ENCODE results near the gene CEP57L1. TPM values are rescaled to one million over a fixed set of nuclear protein-coding genes. Genes with fewer than 3 reads are reported as not detected.
"Not testable (repeated sequence)": the region's sequence is repeated elsewhere in the genome, so short reads cannot be mapped to it uniquely, and the experiment has no call there.

Gene CEP57L1
- total RNA-seq, 4 donors from 2014 or later, result 8.6 to 25.6 (median 23.5) TPM

DNA sequence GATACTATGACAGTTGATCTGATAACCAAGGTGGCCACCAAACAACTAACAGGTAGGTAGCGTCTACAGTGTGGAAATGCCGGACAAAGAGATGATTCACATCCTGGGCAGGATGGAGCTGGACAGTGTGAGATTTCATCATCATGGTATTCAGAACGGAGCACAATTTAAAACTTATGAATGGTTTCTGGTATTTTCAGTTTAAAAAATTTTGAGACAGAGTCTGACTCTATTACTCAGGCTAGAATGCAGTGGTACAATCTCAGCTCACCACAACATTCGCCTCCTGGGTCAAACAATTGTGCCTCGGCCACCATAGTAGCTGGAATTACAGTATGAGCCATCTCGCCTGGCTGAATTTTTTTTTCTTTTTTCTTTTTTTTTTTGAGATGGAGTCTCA lies 43.8 kb downstream of the CEP57L1 start:
- Histone ChIP-seq H3K27ac (no peak overlapping the region), H3K9me3 (no peaks in the 10 kb centered on the region), H3K4me1 (no peaks in the 10 kb centered on the region), H3K36me3 (no peaks in the 10 kb centered on the region), H3K27me3 (no peaks in the 10 kb centered on the region), H3K4me3 (no peak overlapping the region)
- DNase-seq, result no peak
- no peak for TF ChIP-seq POLR2A (IDR thresholded peaks at IDR 0.05)
- TF ChIP-seq CTCF (IDR thresholded peaks at IDR 0.05), result no peak

DNA sequence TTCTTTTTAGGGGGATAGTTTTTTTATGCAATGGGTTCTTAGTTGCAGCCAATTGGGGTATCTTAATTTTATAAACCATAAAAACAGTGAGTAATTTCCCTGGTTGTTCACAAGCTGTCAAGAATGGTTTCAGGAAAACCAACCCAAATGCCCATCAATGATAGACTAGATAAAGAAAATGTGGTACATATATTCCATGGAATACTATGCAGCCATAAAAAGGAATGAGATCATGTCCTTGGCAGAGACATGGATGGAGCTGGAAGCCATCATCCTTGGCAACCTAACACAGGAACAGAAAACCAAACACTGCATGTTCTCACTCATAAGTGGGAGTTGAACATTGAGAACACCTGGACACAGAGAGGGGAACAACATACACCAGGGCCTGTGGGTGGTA lies 46.8 kb downstream of the CEP57L1 start:
- not testable (repeated sequence) for H3K27ac ChIP-seq, H3K4me3 ChIP-seq, DNase-seq, H3K9me3 ChIP-seq, H3K4me1 ChIP-seq, H3K27me3 ChIP-seq, H3K36me3 ChIP-seq

DNA sequence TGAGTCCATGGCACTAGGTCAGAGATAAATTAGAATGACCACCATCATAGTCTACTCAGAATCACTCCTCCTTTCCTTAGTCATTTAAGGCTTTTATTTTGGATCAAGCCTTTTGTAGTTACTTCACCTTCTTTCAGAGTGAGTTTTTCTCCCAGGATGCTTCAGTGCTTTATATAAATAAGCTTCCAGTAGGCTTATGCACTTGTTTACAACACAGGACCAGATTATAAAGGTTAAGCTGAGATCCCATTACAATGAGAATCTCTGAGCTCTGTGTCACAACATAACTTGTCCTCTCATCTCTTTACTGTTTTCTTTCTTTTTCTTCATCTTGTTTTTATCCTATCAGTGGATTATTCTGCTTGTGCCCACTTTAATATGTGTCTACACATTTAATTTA lies 47.9 kb downstream of the CEP57L1 start:
- no peaks in the 10 kb centered on the region for H3K27me3 ChIP-seq
- DNase-seq, result no peak

DNA sequence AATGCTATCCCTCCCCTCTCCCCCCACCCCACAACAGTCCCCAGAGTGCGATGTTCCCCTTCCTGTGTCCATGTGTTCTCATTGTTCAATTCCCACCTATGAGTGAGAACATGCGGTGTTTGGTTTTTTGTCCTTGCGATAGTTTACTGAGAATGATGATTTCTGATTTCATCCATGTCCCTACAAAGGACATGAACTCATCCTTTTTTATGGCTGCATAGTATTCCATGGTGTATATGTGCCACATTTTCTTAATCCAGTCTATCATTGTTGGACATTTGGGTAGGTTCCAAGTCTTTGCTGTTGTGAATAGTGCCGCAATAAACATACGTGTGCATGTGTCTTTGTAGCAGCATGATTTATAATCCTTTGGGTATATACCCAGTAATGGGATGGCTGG lies 52.9 kb downstream of the CEP57L1 start:
- not testable (repeated sequence) for H3K36me3 ChIP-seq, H3K27ac ChIP-seq, DNase-seq, H3K4me1 ChIP-seq, H3K4me3 ChIP-seq, H3K27me3 ChIP-seq, H3K9me3 ChIP-seq

More for the DNA sequence above, 47.9 kb downstream of the CEP57L1 start:
- TF ChIP-seq CTCF (IDR thresholded peaks at IDR 0.05) (no peak), POLR2A (IDR thresholded peaks at IDR 0.05) (no peak)
- no peaks in the 10 kb centered on the region for H3K9me3 ChIP-seq
- H3K4me3 ChIP-seq, result no peak overlapping the region
- no peak overlapping the region for H3K27ac ChIP-seq
- H3K4me1 ChIP-seq, result no peaks in the 10 kb centered on the region
- no peaks in the 10 kb centered on the region for H3K36me3 ChIP-seq

- not testable (repeated sequence) for H3K9me3 ChIP-seq, H3K36me3 ChIP-seq, H3K4me1 ChIP-seq, H3K27me3 ChIP-seq, DNase-seq, H3K27ac ChIP-seq, H3K4me3 ChIP-seq
Observed at GRCh38 chr6:109148716-109149115, 53.4 kb downstream of the CEP57L1 start.

DNA sequence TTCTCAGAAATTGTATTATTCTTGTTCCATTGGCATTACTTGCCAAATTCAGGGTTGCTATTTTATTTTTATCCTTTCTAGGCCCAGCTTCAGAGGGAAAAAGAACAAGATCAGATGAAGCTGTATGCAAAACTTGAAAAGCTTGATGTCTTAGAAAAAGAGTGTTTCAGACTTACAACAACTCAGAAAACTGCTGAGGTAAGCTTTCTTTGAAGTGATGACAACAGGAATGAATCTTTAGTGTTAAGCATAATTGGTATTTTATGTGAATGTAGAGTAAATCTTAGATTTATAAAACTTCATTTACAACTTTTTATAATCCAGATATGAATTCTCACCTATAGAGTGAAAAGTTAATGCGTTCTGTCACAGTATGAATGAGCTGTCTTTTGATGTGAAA lies 58.4 kb downstream of the CEP57L1 start:
- H3K36me3 ChIP-seq, result peaks cover 0 to 11% (median 0%) of the 10 kb centered on the region in 3 donors
- no peak for DNase-seq
- no peak overlapping the region for H3K4me3 ChIP-seq
- H3K4me1 ChIP-seq, result no peaks in the 10 kb centered on the region
- no peak overlapping the region for H3K27ac ChIP-seq
- no peaks in the 10 kb centered on the region for H3K27me3 ChIP-seq
- H3K9me3 ChIP-seq, result peaks cover 0 to 7% (median 0%) of the 10 kb centered on the region in 4 donors
- TF ChIP-seq POLR2A (IDR thresholded peaks at IDR 0.05) (no peak), CTCF (IDR thresholded peaks at IDR 0.05) (no peak)

DNA sequence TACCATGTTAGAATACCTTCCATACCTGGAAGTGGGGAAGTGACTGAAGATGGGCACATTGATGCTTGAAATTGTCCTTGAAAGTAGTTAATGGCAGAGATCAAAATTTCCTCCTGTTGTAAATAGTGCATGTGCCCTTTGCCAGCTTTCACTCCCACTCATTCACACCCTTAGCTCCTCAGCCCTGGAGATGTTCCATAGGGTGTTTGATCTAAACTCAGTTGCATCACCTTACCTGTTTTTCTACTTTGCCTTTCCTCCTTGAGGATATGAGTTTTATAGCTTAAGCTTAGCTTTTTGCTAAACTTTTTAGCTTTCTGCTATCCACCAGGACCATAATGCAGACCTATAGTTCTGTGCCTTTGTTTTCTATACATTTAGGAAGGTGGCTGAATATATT lies 69.0 kb downstream of the CEP57L1 start:
- no peak for DNase-seq
- H3K9me3 ChIP-seq, result no peaks in the 10 kb centered on the region
- H3K27me3 ChIP-seq, result no peaks in the 10 kb centered on the region
- H3K4me1 ChIP-seq, result peaks cover 0 to 6% (median 0%) of the 10 kb centered on the region in 4 donors
- no peak overlapping the region for H3K27ac ChIP-seq
- TF ChIP-seq CTCF (IDR thresholded peaks at IDR 0.05), result no peak
- no peak for TF ChIP-seq POLR2A (IDR thresholded peaks at IDR 0.05)
- no peak overlapping the region for H3K4me3 ChIP-seq
- peaks cover 0 to 8% (median 0%) of the 10 kb centered on the region in 3 donors for H3K36me3 ChIP-seq

Measured in Peyer's patch (tissue), 4 donors.